GM10266 (cell line): ENCODE measurements around the gene RASSF5.

Source experiments
- DNase-seq: peaks from one replicate; pipeline ENCODE4 v3.0.0; 2012; ENCODE audit errors: extremely low spot score
- TF ChIP-seq, protein P1 (sequence below): IDR thresholded peaks from 2 replicates; pipeline ENCODE4 v1.5.1; 2012; ENCODE audit warnings: mild to moderate bottlenecking, low read depth; ENCODE audit not compliant: control insufficient read depth, insufficient read depth; ENCODE audit errors: missing control alignments

Gene RASSF5

DNA sequence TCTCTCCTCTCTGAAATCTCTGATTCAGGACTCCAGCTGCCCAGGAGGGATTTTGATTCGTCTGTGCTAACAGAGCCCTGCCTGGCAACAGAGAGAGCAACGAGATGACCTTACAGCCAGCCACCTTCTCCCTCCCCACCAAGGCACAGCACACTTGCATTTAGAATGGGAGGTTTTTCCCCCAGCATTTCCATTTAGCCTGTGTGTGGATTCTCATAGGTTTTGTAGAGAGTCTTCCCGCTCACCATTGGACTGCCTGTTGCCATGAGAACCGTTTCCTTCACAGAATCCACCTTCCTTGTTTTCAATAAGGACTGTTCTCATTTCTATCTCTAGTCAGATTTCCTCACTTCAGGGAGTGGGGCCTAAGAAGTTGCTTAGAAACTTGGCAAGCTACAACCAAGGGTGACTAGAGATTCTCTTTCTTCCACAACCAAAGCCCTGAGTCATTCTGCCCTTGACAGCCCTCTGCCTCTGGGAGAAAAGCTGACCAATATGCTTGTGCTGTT lies 42.8 kb upstream of the RASSF5 start:
- no peak for DNase-seq
- TF ChIP-seq, protein P1, sequence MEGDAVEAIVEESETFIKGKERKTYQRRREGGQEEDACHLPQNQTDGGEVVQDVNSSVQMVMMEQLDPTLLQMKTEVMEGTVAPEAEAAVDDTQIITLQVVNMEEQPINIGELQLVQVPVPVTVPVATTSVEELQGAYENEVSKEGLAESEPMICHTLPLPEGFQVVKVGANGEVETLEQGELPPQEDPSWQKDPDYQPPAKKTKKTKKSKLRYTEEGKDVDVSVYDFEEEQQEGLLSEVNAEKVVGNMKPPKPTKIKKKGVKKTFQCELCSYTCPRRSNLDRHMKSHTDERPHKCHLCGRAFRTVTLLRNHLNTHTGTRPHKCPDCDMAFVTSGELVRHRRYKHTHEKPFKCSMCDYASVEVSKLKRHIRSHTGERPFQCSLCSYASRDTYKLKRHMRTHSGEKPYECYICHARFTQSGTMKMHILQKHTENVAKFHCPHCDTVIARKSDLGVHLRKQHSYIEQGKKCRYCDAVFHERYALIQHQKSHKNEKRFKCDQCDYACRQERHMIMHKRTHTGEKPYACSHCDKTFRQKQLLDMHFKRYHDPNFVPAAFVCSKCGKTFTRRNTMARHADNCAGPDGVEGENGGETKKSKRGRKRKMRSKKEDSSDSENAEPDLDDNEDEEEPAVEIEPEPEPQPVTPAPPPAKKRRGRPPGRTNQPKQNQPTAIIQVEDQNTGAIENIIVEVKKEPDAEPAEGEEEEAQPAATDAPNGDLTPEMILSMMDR, result no peak

DNA sequence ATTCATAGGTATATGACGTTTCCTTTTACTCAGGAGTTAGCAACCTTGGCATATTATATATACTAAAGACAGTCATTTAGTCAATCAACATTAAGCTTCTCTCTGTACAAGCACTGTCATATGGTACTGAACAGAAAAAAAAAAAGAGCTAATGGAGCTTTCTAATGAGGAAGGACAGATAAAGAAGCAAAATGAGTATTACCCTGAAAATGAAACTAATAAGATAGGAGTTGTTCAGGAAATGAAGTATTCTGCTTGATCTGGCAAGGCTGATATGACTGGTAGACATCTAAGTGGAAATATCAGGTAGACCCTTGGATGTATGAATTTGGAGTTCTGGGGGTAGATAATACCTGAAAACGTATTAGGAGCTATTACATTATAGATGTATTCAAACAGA lies 41.4 kb upstream of the RASSF5 start:
- peak; percentile 49 for DNase-seq

DNA sequence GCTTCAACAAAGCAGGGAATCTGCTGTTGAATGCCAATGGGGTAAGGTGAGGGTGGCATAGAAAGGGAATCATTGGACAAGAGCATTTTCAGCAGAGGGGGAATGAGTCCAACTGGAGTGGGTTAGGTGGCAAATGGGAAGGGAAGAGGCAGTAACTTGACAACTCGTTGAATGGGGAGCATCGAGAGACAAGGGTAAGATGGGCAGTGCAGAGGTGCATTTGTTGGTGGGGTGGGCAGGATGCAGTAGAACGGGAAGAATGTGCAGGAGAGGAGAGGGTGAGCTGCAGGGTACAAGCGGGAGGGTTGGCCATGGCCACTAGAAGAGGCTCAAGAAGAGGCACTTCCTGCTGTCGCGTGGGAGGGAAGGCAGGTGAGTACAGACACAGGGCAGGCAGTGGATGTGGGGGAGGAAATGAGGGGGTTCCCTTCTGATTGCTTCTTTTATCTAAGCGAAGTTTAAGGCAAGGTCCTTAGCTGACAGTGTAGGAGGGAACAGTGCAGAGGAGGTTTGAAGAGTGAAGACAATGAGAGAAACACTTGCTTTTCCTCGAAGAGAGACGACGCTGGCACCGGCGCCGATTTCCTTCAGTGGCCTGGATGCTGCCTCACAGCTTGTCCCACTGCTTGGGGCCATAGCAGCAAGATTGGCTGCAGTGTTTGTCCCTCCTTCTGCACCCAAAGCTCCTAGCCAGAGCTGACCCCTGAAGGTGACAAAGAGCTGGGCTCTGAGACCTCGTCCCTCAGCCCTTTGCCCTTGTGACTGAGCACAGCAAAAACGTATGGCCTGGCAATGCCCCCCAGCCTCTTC lies 40.3 kb upstream of the RASSF5 start:
- DNase-seq, result no peak
- TF ChIP-seq, protein P1, result no peak

More for the DNA sequence above, 41.4 kb upstream of the RASSF5 start:
- TF ChIP-seq, protein P1, result no peak

DNA sequence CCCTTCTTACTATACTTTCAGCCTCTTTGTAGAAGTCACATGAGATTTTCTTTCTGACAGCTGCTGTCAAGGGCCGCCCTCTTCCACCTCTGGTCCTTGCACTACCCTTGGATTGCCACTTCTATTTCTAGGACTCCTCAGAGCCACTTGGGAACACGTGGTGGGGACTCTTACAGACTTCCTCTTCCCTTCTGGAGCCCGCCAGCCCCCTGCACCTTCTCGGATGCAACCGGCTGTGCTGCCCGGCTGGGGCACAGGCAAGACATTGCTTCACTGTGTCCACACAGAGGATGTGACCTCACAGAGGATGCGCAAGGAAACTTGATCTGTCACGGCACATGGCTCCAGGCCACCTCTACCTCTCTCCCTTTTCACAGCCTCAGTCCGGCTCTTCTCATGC lies 39.4 kb upstream of the RASSF5 start:
- DNase-seq, result no peak
- TF ChIP-seq, protein P1, result no peak

GRCh38 chr1:206468571-206468970 lies 38.8 kb upstream of the RASSF5 start:
- TF ChIP-seq, protein P1, result no peak
- no peak for DNase-seq

DNA sequence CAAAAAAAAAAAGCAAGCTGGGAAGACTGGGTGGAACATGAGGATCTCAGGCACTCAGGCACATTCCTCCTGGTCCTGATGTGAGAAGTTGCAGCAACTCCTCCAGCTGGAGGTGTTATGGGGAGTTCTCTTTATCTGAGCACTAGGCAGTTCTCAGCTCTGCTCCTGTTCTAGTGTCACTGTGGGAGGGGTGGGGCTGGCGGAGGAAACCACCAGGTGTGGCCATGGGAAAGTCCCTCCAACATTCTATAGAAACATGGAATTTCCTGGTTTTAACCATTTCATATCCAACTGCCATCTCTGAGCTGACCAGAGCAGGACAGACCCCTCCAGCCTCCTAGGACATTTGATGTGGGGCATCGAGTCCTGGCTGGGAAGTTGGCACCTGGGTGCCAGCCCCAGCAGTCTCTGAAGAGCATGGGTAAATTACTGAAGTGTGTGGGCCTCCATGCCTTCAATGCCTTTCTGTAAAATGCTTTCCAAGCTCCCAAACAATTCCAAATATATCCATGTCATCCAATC lies 37.9 kb upstream of the RASSF5 start:
- TF ChIP-seq, protein P1, result no peak
- DNase-seq, result no peak
